IPS-18a (cell line): ENCODE data around the gene MISP.
"Not testable (repeated sequence)": the region's sequence is repeated elsewhere in the genome, so short reads cannot be mapped to it uniquely, and the experiment has no call there.

Source experiments
- H3K27ac ChIP-seq: one replicate; pipeline ENCODE4 v1.5.1; 2013; ENCODE audit warnings: low read length
- H3K27me3 ChIP-seq: one replicate; pipeline ENCODE4 v1.6.1; 2013; ENCODE audit warnings: mild to moderate bottlenecking, low read length; ENCODE audit not compliant: control insufficient read depth, insufficient read depth
- H3K36me3 ChIP-seq: one replicate; pipeline ENCODE4 v1.6.1; 2013; ENCODE audit warnings: low read depth, low read length; ENCODE audit not compliant: control insufficient read depth
- H3K4me1 ChIP-seq: one replicate; pipeline ENCODE4 v1.6.1; 2013; ENCODE audit warnings: low read depth, low read length; ENCODE audit not compliant: control insufficient read depth
- H3K4me3 ChIP-seq: one replicate; pipeline ENCODE4 v1.5.1; 2013; ENCODE audit warnings: low read length
- H3K9ac ChIP-seq: one replicate; pipeline ENCODE4 v1.6.1; 2013; ENCODE audit warnings: mild to moderate bottlenecking, low read length, moderate library complexity
- H3K9me3 ChIP-seq: one replicate; pipeline ENCODE4 v1.6.1; 2013; ENCODE audit warnings: low read depth, low read length; ENCODE audit not compliant: control insufficient read depth

Gene MISP

GRCh38 chr19:750640-751423 lies at the start of gene MISP:
TSS of gene MISP (plus strand) at chr19:751112. CDS start at chr19:756947, 5,835 bp downstream.
- Histone ChIP-seq H3K36me3 (no peaks in the 10 kb centered on the region), H3K27ac (no peak within 1 kb of the TSS), H3K9me3 (no peaks in the 10 kb centered on the region), H3K4me1 (no peaks in the 10 kb centered on the region), H3K27me3 (no peaks in the 10 kb centered on the region), H3K9ac (no peak within 1 kb of the TSS), H3K4me3 (no peak within 1 kb of the TSS)

- H3K27ac ChIP-seq, H3K9me3 ChIP-seq, H3K9ac ChIP-seq, H3K4me1 ChIP-seq, H3K36me3 ChIP-seq, H3K27me3 ChIP-seq, H3K4me3 ChIP-seq: not testable (repeated sequence)
Measured at GRCh38 chr19:702847-703246, 48.1 kb upstream of the MISP start.

GRCh38 chr19:703329-703650 lies 47.6 kb upstream of the MISP start:
- H3K9ac ChIP-seq: no peak overlapping the region
- H3K27ac ChIP-seq: no peak overlapping the region
- no peaks in the 10 kb centered on the region for H3K27me3 ChIP-seq
- no peaks in the 10 kb centered on the region for H3K9me3 ChIP-seq
- H3K4me1 ChIP-seq: no peaks in the 10 kb centered on the region
- no peaks in the 10 kb centered on the region for H3K36me3 ChIP-seq
- peak overlapping the region; percentile 25 for H3K4me3 ChIP-seq

- Histone ChIP-seq H3K27ac (no peak overlapping the region), H3K9ac (no peak overlapping the region), H3K36me3 (no peaks in the 10 kb centered on the region), H3K27me3 (no peaks in the 10 kb centered on the region), H3K9me3 (no peaks in the 10 kb centered on the region), H3K4me3 (peak overlapping the region; percentile 41), H3K4me1 (no peaks in the 10 kb centered on the region)
Measured at GRCh38 chr19:703651-704446, 47.1 kb upstream of the MISP start.

GRCh38 chr19:704447-704741 lies 46.5 kb upstream of the MISP start:
- peak overlapping the region; percentile 41 for H3K4me3 ChIP-seq
- H3K9ac ChIP-seq: no peak overlapping the region
- no peak overlapping the region for H3K27ac ChIP-seq
- no peaks in the 10 kb centered on the region for H3K9me3 ChIP-seq
- H3K27me3 ChIP-seq: peaks cover 2% of the 10 kb centered on the region
- H3K36me3 ChIP-seq: no peaks in the 10 kb centered on the region
- H3K4me1 ChIP-seq: no peaks in the 10 kb centered on the region

GRCh38 chr19:708154-709143 lies 42.5 kb upstream of the MISP start, which contains the start of gene PALM:
TSS of gene PALM (plus strand) at chr19:708935. CDS start at chr19:709147, 212 bp downstream.
- no peak within 1 kb of the TSS for H3K9ac ChIP-seq
- H3K9me3 ChIP-seq: no peaks in the 10 kb centered on the region
- H3K4me1 ChIP-seq: no peaks in the 10 kb centered on the region
- peaks cover 12% of the 10 kb centered on the region for H3K27me3 ChIP-seq
- H3K36me3 ChIP-seq: no peaks in the 10 kb centered on the region
- no peak within 1 kb of the TSS for H3K27ac ChIP-seq
- H3K4me3 ChIP-seq: peak within 1 kb of the TSS; percentile 40

GRCh38 chr19:709196-709964 lies 41.5 kb upstream of the MISP start:
- H3K27me3 ChIP-seq: peaks cover 12% of the 10 kb centered on the region
- H3K36me3 ChIP-seq: no peaks in the 10 kb centered on the region
- H3K9me3 ChIP-seq: no peaks in the 10 kb centered on the region
- peak overlapping the region; percentile 40 for H3K4me3 ChIP-seq
- H3K4me1 ChIP-seq: no peaks in the 10 kb centered on the region
- no peak overlapping the region for H3K9ac ChIP-seq
- H3K27ac ChIP-seq: no peak overlapping the region

GRCh38 chr19:709965-710571 lies 40.8 kb upstream of the MISP start:
- Histone ChIP-seq H3K36me3 (no peaks in the 10 kb centered on the region), H3K4me1 (no peaks in the 10 kb centered on the region), H3K9me3 (no peaks in the 10 kb centered on the region), H3K27me3 (peaks cover 12% of the 10 kb centered on the region), H3K9ac (no peak overlapping the region), H3K4me3 (peak overlapping the region; percentile 40), H3K27ac (no peak overlapping the region)

GRCh38 chr19:710767-711166 lies 40.1 kb upstream of the MISP start:
- no peaks in the 10 kb centered on the region for H3K36me3 ChIP-seq
- H3K27me3 ChIP-seq: peaks cover 12% of the 10 kb centered on the region
- no peaks in the 10 kb centered on the region for H3K4me1 ChIP-seq
- H3K9me3 ChIP-seq: no peaks in the 10 kb centered on the region
- no peak overlapping the region for H3K27ac ChIP-seq
- no peak overlapping the region for H3K4me3 ChIP-seq
- no peak overlapping the region for H3K9ac ChIP-seq

- Histone ChIP-seq H3K36me3 (no peaks in the 10 kb centered on the region), H3K9ac (no peak overlapping the region), H3K4me3 (no peak overlapping the region), H3K9me3 (no peaks in the 10 kb centered on the region), H3K27ac (no peak overlapping the region), H3K27me3 (peaks cover 12% of the 10 kb centered on the region), H3K4me1 (no peaks in the 10 kb centered on the region)
Measured at GRCh38 chr19:711254-711653, 39.7 kb upstream of the MISP start.
